HepG2 (cell line): ENCODE data around the gene SIRT7. TPM values are rescaled to one million over a fixed set of nuclear protein-coding genes. Genes with fewer than 3 reads are reported as not detected.

Experiments used
- AGO1 ChIP-seq: fragments of 200-400 bp; formaldehyde crosslinking; IDR thresholded peaks from 2 replicates; pipeline ENCODE4 v1.6.1; 2017; ENCODE audit warnings: mild to moderate bottlenecking, low read depth, low read length, moderate library complexity; ENCODE audit not compliant: poor library complexity, severe bottlenecking
- ATRX ChIP-seq: sonication (generic); formaldehyde crosslinking; IDR thresholded peaks from 2 replicates; pipeline ENCODE4 v1.4.0; 2020; ENCODE audit warnings: missing genetic modification reagents, borderline replicate concordance
- JARID2 ChIP-seq: sonication (generic); formaldehyde crosslinking; IDR thresholded peaks from 2 replicates; pipeline ENCODE4 v1.8.1; 2023; ENCODE audit warnings: missing genetic modification reagents, inconsistent platforms; ENCODE audit not compliant: insufficient replicate concordance
- MED13 ChIP-seq: sonication (generic); formaldehyde crosslinking; IDR thresholded peaks from 2 replicates; pipeline ENCODE4 v1.5.0; 2020; ENCODE audit warnings: missing genetic modification reagents
- MEIS2 ChIP-seq: sonication (generic); formaldehyde crosslinking; IDR thresholded peaks from 2 replicates; pipeline ENCODE4 v1.9.0; 2021; ENCODE audit warnings: mild to moderate bottlenecking, missing genetic modification reagents
- ONECUT2 ChIP-seq: sonication (generic); formaldehyde crosslinking; IDR thresholded peaks from 2 replicates; pipeline ENCODE4 v1.4.0; 2020; ENCODE audit warnings: missing genetic modification reagents
- PHF8 ChIP-seq: sonication (generic); formaldehyde crosslinking; IDR thresholded peaks from 2 replicates; pipeline ENCODE4 v1.5.0; 2020; ENCODE audit warnings: missing genetic modification reagents
- TBX2 ChIP-seq: sonication (generic); formaldehyde crosslinking; IDR thresholded peaks from 2 replicates; pipeline ENCODE4 v1.5.0; 2020; ENCODE audit warnings: missing genetic modification reagents, mild to moderate bottlenecking, borderline replicate concordance
- TFE3 ChIP-seq: IDR thresholded peaks from 2 replicates; pipeline ENCODE4 v1.6.1; 2016
- ZBTB21 ChIP-seq: sonication (generic); formaldehyde crosslinking; IDR thresholded peaks from 2 replicates; pipeline ENCODE4 v1.4.0; 2020; ENCODE audit warnings: missing genetic modification reagents
- ZNF264 ChIP-seq: sonication (generic); formaldehyde crosslinking; IDR thresholded peaks from 2 replicates; pipeline ENCODE4 v1.4.0; 2020; ENCODE audit warnings: missing genetic modification reagents
- ZNF275 ChIP-seq: sonication (generic); formaldehyde crosslinking; IDR thresholded peaks from 2 replicates; pipeline ENCODE4 v1.8.0; 2022; ENCODE audit warnings: missing genetic modification reagents, mild to moderate bottlenecking, inconsistent platforms, borderline replicate concordance
- ZNF354B ChIP-seq: sonication (generic); formaldehyde crosslinking; IDR thresholded peaks from 2 replicates; pipeline ENCODE4 v1.8.0; 2022; ENCODE audit warnings: mild to moderate bottlenecking, missing genetic modification reagents
- ZNF407 ChIP-seq: sonication (generic); formaldehyde crosslinking; IDR thresholded peaks from one replicate; pipeline ENCODE4 v1.5.1; 2020; ENCODE audit warnings: mild to moderate bottlenecking, missing genetic modification reagents; ENCODE audit errors: not compliant biosample characterization
- ZNF567 ChIP-seq: sonication (generic); formaldehyde crosslinking; IDR thresholded peaks from 2 replicates; pipeline ENCODE4 v1.8.1; 2023; ENCODE audit warnings: mild to moderate bottlenecking, missing genetic modification reagents, borderline replicate concordance
- polyA plus RNA-seq, 8 experiments: library from polyadenylated mRNA; depleted of rRNA in 3 of 8; stranded (reverse) in 7 of 8; unstranded in 1 of 8; fragments of >200 nt; fragmentation: Illumina TruSeq in 4 of 8; extraction: Trizol in 4 of 8; gene quantifications; 2 replicates each; pipeline versions ENCODE4 v1.2.1 to v1.2.3, GENCODE V29; 2011 to 2016; ENCODE audit warnings: low read depth in 4 of 8, missing spikeins in 1 of 8, mixed read lengths in 1 of 8; ENCODE audit not compliant: insufficient read depth in 1 of 8
- total RNA-seq, 5 experiments: library from RNA; depleted of rRNA; stranded (reverse); fragments of >200 nt; fragmentation: Illumina TruSeq; extraction: Trizol; gene quantifications; 2 replicates each; pipeline ENCODE4 v1.2.3, GENCODE V29; 2016; ENCODE audit warnings: low read depth in 1 of 5

The SIRT7 gene
- total and polyA plus RNA-seq, 2 of the 13 experiments (the other 11 are each of a cell fraction or from before 2014, with no cell fraction given) = 8.3 to 24.8 TPM

GRCh38 chr17:81926451-81927151, 8.6 kb upstream of the SIRT7 start (continued):
- TF ChIP-seq ATRX (no peak), ONECUT2 (CRISPR knock-in tag) (no peak), AGO1 (peak; percentile 67), ZNF567 (0 out of 2 replicates have a peak, but pooled peaks have one; percentile 28), MED13 (CRISPR knock-in tag) (no peak), TFE3 (no peak; the same call in none of the 2 replicates), JARID2 (CRISPR knock-in tag) (no peak), TBX2 (CRISPR knock-in tag) (peak; percentile 69; the same call in 1 of the 2 replicates), ZNF354B (CRISPR knock-in tag) (0 out of 2 replicates have a peak, but pooled peaks have one; percentile 39), ZNF407 (CRISPR knock-in tag) (peak; percentile 78), ZNF275 (no peak; the same call in 1 of the 2 replicates), PHF8 (CRISPR knock-in tag) (peak; percentile 57), ZBTB21 (CRISPR knock-in tag) (no peak; the same call in 1 of the 2 replicates), MEIS2 (no peak), ZNF264 (CRISPR knock-in tag) (no peak)
